NK-92 (cell line): ENCODE data around the gene IFNA17.
"Not testable (repeated sequence)": the region's sequence is repeated elsewhere in the genome, so short reads cannot be mapped to it uniquely, and the experiment has no call there.

ENCODE experiments used
- DNase-seq: peaks from one replicate; lab custom pipeline; 2025; ENCODE audit not compliant: unreplicated experiment; lab: John Stamatoyannopoulos, UW

The IFNA17 gene

GRCh38 chr9:21228122-21228521 is at the start of gene IFNA17:
Gene IFNA17 (minus strand): TSS chr9:21228222. CDS start chr9:21228173, 49 bp downstream.
- DNase-seq: no peak

- no peak for DNase-seq
Observed at GRCh38 chr9:21268347-21268657, 40.3 kb upstream of the IFNA17 start.

- no peak for DNase-seq
Observed at GRCh38 chr9:21267485-21268346, 39.7 kb upstream of the IFNA17 start.

- DNase-seq: no peak
Observed at GRCh38 chr9:21266733-21267484, 38.9 kb upstream of the IFNA17 start.

GRCh38 chr9:21265421-21266189 is 37.6 kb upstream of the IFNA17 start:
- DNase-seq: no peak

GRCh38 chr9:21255538-21256212 is 27.7 kb upstream of the IFNA17 start:
- no peak for DNase-seq

- no peak for DNase-seq
Observed at GRCh38 chr9:21252721-21253547, 24.9 kb upstream of the IFNA17 start.

- DNase-seq: no peak
Observed at GRCh38 chr9:21251638-21252037, 23.6 kb upstream of the IFNA17 start.

- DNase-seq: no peak
Observed at GRCh38 chr9:21251190-21251589, 23.2 kb upstream of the IFNA17 start.

GRCh38 chr9:21244836-21245235 is 16.8 kb upstream of the IFNA17 start:
- no peak for DNase-seq

GRCh38 chr9:21239911-21240310 is 11.9 kb upstream of the IFNA17 start, which contains the start of gene IFNA14:
Gene IFNA14 (minus strand): TSS chr9:21240005. CDS start chr9:21239935, 70 bp downstream.
- DNase-seq: no peak

GRCh38 chr9:21236360-21236714 is 8.3 kb upstream of the IFNA17 start:
- not testable (repeated sequence) for DNase-seq

- DNase-seq: not testable (repeated sequence)
Observed at GRCh38 chr9:21235468-21236359, 7.7 kb upstream of the IFNA17 start.

- DNase-seq: no peak
Observed at GRCh38 chr9:21234153-21234687, 6.2 kb upstream of the IFNA17 start.

GRCh38 chr9:21233258-21233657 is 5.2 kb upstream of the IFNA17 start:
- DNase-seq: no peak

GRCh38 chr9:21217211-21217610 is 10.8 kb downstream of the IFNA17 start, which contains the start of gene IFNA16:
Gene IFNA16 (minus strand): TSS chr9:21217311. CDS start chr9:21217305, 6 bp downstream.
- DNase-seq: not testable (repeated sequence)

- DNase-seq: not testable (repeated sequence)
Observed at GRCh38 chr9:21213411-21214326, 14.4 kb downstream of the IFNA17 start.

GRCh38 chr9:21212160-21212559 is 15.9 kb downstream of the IFNA17 start:
- DNase-seq: not testable (repeated sequence)
